Gastrocnemius medialis (tissue), 4 donors: Measurements from ENCODE around the gene STRN4.

Experiments used
- CTCF ChIP-seq, 5 experiments: fragments of 450-650 bp in 3 of 5; fragments of 200-600 bp in 2 of 5; sonication (generic) in 2 of 5; IDR thresholded peaks in 4 of 5; conservative IDR thresholded peaks in 1 of 5; 1 replicate in 4 of 5; 2 replicates in 1 of 5; pipeline ENCODE4 v1.5.1; 2016 to 2019; ENCODE audit warnings: antibody characterized with exemption in 5 of 5, mild to moderate bottlenecking in 3 of 5, moderate library complexity in 3 of 5
- POLR2A ChIP-seq, 2 donors: fragments of 450-650 bp; IDR thresholded peaks; one replicate each; pipeline ENCODE4 v1.6.1; 2017; ENCODE audit warnings: antibody characterized with exemption in 2 of 2, mild to moderate bottlenecking in 2 of 2, moderate library complexity in 2 of 2

- TF ChIP-seq POLR2A (IDR thresholded peaks at IDR 0.05) (no peak), CTCF (IDR thresholded peaks at IDR 0.05 in 4 of 5, conservative IDR thresholded peaks at IDR 0.05 in 1 of 5) (no peak)
Measured at GRCh38 chr19:46696052-46696451, 50.2 kb downstream of the STRN4 start.
